ENCODE data around the gene WDR43.
A peak's percentile ranks its signal among the peaks of the same experiment; 100 is the strongest.

WDR43 gene, protein sequence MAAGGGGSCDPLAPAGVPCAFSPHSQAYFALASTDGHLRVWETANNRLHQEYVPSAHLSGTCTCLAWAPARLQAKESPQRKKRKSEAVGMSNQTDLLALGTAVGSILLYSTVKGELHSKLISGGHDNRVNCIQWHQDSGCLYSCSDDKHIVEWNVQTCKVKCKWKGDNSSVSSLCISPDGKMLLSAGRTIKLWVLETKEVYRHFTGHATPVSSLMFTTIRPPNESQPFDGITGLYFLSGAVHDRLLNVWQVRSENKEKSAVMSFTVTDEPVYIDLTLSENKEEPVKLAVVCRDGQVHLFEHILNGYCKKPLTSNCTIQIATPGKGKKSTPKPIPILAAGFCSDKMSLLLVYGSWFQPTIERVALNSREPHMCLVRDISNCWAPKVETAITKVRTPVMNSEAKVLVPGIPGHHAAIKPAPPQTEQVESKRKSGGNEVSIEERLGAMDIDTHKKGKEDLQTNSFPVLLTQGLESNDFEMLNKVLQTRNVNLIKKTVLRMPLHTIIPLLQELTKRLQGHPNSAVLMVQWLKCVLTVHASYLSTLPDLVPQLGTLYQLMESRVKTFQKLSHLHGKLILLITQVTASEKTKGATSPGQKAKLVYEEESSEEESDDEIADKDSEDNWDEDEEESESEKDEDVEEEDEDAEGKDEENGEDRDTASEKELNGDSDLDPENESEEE

DNA sequence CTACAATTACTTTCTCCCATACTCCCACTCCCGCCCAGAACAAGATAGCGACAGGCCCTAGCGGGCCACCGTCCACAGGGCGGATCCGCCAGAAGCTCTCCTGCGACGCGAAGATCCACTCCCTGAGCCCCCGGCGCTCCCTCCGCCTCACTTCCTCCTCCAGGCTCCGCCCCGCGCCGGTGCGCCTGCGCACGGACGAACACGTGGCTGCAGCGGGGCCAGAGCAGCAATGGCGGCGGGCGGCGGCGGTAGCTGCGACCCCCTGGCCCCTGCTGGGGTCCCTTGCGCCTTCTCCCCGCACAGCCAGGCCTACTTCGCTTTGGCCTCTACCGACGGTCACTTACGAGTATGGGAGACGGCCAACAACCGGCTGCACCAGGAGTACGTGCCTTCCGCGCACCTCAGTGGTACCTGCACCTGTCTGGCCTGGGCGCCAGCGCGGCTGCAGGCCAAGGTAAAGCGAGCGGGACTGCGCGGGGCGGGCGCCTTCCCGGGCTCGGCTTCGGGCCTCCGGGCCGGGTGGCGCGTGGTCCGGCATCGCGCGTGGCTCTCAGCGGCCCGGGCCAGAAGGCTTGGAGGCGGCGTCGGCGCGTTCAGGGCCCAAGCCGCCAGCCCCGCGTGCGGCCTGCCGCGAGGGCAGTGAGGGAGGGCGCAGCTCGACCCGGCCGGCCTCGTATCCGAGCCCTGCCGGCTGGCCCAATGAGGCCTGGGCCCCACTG is at the start of gene WDR43:
Gene WDR43, plus strand, starts transcription at position 198 of the 719 bp plus-strand sequence. Its CDS starts 32 bp downstream, at position 230.
- DNase-seq, result peak; percentile 97

DNA sequence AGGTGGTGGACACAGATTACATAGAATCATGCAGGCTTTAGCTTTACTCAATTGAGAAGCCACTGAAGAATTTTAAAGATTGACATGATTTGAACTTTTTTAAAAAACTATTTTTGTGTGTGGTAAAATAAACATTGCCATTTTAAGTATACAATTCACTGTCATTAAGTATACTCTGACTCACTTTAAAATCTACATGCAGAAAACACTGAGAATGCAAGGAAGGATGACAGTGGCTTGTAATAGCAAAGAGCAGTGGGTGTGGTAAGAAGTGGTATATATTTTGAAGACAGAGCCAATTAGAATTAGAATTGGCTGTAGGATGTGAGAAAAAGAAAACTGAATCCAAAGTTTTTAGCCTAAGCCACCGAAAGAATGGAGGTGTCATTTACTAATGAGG is 39.3 kb upstream of the WDR43 start:
- no peak for DNase-seq

DNA sequence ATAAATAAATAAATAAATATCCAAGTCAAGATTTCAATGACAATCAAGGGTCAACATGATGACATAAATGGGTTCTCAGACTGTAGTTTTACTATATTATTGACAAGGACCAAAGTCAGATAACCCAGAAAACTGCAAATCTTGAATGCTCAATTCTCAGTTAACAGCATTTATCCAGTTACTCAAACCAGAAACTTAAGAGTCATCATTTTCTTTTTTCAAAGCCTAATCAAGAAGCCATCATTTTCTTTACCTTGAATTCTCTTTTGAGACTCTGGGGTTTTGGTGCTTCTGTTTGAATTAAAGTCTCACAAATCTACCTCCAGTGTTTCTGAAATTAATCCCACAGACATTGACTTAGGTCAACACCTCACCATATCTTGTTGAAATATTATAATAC is 38.5 kb upstream of the WDR43 start:
- DNase-seq, result no peak

DNA sequence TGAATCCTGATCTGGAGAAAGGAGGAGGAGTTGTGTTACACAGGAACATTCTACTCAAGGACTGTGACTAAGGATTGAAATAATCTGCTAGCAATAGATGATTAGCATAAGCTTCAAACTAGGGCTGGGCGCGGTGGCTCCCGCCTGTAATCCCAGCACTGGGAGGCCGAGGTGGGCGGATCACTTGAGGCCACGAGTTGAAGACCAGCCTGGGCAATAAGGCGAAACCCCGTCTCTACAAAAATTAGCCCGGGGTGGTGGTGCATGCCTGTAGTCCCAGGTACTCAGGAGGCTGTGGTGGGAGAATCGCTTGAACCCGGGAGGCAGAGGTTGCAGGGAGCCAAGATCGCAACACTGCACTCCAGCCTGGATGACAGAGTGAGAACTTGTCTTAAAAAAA is 25.9 kb upstream of the WDR43 start:
- no peak for DNase-seq

DNA sequence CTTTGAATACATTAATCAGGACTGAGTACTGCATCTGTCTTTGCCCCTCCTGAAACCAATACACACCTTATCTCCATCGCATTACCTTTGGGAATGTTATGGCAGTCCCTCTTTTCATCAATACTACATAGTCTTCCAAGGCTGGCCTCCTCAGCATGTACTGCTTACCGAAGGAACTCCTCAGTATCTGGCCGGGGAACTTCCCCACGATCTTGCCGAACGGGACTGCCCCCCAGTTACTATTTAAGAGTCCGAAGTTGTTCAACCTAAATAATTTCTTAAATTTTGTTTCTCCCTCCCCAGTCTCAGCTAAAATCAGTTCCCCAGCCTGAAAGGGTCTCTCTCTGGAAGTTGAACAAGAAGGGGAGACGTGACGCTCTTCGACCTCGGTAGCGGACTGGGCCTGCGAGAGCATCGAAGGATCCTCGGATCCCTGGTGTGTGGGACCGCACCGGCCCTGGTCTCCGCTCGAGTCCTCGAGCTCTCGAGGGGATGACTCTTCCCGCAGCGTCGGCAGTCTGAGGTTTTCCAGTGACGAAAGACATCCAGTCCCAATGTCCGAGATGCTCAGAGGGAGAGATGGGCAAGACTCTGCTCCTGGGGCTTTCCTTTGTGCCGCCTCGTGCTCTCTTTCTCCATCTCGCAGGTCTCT is 24.8 kb upstream of the WDR43 start:
- no peak for DNase-seq

DNA sequence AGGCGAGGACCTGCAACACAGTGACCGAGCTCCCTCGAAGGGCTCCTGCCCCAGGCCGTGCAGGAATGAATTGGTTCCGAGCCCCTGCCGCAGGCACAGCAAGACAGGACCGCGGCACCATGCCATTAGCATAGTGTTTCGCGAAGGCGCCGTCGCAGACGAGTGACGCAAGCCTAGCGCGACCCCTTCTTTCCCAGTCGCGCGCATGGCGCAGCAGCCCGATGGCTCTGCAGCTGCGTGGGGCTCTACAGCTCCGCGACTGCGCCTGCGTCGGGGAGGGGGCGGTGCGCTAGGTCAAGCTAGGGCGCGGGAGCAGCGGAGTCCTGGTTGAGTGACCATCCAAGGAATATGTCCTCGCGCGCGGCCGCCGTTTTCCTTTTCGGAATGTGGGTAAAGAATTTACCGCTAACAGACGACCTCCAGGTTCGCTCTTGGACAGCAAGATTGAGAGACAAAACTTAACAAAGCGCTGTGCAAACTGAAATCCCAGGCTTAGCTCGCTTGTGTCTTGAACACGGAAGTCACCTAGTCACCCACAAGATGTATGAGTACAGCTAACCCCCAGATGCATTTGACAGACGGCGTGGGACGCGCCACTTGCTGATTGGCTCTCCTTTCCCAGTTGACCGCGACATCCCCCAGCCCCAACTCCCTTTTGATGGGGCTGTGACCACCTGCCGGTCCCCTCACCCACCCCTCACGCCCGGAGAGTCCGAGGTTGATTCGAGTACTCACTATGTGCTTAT is 24.1 kb upstream of the WDR43 start, which contains the start of gene TRMT61B:
Gene TRMT61B, minus strand, starts transcription at position 164 of the 746 bp plus-strand sequence. Its CDS starts 32 bp downstream, at position 132.
- DNase-seq, result peak; percentile 91 to 93

DNA sequence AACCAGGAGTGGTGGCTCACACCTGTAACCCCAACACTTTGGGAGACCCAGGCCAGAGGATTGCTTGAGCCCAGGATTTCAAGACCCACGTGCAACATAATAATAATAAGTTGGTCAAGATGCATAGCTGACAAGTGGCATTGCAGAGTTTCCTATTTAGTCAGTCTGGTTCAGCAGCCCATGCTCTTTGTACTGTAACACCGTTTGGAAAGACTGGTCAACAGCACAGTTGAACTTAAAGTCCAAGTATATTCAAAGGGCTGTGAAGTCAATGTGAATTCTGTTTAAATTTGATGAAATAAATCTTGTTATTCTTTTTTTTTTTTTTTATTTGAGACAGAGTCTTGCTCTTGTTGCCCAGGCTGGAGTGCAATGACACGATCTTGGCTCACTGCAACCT is 22.8 kb upstream of the WDR43 start:
- DNase-seq, result no peak

DNA sequence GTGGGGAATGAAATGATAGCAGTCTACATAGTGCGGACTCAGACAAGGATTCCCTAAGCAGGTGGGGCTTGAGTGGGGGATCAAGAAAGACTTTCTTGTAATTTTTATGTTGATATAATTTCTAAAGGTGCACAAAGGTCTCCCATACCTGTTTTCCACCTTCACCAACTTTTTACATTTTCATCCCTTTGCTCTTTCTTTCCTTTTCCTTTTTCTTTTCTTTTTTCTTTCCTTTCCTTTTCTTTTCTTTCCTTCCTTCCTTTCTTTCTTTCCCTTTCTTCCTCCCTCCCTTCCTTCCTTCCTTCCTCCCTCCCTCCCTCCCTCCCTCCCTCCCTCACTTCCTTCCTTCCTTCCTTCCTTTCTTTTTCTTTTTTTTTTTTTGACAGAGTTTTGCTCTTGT is 14.3 kb upstream of the WDR43 start:
- DNase-seq, result no peak

DNA sequence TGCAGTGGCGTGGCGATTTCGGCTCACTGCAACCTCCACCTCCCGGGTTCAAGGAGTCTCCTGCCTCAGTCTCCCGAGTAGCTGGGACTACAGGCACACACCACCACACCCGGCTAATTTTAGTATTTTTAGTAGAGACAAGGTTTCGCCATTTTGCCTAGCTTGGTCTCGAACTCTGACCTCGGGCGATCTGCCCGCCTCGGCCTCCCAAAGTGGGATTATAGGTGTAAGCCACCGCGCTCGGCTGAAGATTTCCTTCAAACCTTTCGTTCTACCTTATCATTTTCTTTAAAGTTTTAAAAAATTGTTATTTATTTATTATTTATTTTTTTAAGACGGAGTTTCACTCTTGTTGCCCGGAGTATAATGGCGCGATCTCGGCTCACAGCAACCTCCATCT is 979 bp upstream of the WDR43 start:
- DNase-seq, result no peak

DNA sequence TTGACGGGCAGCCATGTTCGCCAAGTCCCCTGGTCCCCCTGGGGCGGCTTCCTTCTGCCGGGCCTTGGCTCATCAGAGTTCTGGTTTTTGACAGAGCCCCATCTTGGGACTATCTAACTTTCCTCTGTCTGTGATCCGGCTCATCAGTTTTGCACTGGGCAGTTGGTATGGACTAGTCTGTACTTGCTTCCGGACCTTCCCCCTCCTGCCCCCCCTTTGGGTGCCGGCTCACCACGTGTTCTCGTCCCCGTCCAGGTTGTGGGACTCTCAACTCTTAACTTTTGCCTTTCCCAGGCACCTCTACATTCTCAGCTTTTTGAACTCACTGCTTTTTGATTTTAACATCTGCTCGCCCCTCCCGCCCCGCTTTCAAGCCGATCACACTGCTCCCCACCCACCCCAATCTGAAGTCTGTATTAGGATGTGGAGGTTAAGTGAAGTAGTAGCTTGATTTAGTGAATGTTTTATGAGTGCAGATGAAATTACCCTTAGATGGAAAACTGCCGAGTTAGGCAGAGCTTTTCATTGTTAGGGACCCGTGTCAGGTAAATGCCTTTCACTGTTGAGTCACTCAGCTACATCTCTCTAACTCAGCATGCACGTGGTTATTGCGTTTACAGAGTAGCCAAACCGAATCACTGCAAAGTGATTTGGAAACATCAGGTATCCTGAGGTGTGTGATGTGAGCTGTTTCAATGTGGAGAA is 874 bp downstream of the WDR43 start:
- DNase-seq, result peak in 1 of 2 experiments; percentile 18

DNA sequence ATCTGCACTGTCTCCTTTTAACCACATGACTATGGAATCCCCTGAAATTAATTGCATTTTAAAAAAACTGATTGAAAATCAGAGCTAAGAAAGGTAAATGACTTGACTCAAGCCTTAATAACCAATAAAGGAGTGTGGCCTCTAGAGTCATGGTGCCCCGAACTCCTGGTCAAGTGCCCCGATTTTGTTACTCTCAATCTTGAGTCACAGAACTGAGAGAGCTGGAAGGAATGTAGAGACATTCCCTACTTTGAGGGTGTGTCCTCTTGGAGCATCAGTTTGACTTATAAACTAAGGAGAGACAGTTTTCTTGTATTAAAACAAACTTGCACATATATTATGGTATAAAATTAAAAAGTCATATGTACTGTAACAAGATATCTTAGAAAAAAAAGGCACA is 2.4 kb downstream of the WDR43 start:
- no peak for DNase-seq

DNA sequence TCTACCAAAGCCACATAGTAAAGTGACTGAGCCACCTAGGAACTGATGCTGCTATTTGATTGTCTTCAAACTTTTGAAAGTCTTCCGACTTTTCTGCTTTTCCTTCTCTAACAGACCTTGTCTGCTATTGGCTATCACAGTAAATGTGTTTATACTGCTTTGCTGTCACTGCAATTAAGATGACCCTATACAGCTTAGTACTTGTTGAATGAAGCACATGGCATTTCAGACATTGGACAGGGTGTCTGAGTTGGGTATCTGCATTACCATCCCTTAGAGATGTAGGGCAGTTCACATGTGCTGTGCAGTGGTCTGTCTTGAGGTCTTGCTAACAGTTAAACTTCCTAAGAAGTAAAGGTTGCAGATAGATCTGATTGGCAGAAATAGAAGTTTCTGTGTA is 3.6 kb downstream of the WDR43 start:
- no peak for DNase-seq

DNA sequence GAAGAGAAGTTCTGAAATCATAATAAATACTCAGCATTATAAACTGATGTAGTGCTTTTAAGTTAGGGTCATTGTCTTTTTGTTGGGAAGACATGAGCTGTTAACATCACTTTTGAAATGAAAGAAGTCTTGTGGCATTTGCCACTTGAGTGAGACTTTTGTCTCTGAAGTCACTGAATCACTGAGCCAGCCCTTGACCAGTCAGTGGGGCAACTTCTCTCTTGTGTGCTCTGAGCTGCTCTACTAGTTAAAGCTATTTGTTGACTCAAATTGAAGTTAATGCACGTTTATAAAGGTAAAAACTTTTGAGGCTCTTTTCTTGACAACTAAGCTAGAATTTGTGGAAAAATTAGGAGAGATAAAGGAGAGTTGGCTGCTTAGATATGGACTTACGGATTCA is 6.7 kb downstream of the WDR43 start:
- DNase-seq, result no peak

DNA sequence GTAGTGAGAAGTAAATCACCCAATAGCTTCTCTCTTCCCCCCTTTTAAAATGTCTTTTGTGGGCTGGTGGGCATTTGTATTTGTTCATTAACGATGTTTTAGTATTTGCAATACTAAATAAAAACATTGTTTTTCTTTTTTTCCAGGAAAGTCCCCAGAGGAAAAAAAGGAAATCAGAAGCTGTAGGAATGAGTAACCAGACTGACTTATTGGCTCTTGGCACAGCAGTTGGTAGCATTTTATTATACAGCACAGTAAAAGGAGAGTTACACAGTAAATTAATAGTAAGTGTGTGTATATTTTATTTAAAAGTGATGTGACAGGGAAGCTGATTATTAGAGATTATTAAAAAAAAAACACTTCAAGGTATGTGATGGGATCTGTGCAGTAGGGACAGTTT is 7.4 kb downstream of the WDR43 start:
- DNase-seq, result no peak

DNA sequence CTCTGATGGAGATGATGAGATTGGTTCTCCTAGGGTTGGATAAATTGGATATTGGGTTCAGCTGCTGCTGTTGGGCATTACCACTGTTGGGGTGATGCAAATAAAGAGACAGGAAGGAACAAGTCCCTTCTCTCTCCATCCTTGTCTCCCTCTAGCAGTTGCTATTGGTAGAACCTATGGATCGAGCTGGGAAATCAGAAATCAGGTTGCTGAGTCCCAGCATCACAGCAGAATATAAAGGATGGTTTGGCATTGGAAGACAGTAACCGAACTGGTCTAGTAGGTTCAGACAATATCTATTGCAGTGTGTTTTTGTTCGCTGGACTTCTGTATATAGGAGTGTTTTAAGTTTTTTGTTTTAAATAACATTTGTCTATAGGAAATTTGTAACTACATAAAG is 8.1 kb downstream of the WDR43 start:
- no peak for DNase-seq

DNA sequence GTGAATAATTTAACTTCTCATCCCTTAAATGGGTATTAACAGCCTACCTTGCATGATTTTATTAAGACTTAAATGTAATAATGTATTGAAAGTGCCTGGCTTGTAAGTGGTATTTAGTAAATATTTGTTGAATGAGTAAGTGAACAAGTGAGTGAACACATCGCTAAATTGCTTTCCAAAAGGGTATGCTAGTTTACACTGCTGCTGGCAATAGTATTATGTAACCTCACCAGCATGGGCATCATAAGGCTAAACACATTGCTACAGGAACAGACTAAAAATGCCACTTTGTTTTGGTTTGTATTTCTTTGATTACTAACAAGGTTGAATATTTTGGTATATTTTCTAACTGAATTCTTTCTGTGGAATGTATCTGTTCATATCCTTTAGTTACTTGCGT is 9.8 kb downstream of the WDR43 start:
- DNase-seq, result no peak

DNA sequence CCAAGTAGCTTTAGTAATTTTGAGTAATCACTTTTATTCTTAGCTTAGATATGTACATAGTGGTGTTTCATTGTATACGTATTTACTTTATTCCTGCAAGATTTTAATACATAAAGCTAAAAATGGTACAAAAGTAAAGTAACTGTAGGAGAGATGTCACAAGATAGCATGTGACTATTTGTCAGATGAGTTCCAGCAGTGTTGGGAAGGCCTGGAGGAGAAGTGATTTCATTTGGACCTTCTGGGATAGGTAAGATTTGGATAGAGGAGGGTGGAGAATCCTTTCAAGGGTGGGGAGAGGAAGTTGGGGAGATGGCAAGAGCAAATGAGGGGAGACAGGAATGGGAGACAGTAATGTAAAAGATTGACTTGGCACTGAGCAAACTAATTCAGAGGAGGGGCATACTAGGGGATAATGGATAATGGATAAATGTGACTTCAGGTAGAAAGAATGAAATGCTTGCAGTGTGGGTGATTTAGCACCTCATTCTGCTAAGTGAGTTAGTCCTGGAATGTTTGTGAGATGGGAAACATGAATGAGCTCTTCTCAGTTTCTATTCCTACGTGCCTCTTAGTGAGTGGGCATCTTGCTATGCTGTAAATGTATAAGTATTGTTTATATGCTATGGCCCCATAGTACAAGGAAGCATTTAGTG is 10.5 kb downstream of the WDR43 start:
- no peak for DNase-seq

DNA sequence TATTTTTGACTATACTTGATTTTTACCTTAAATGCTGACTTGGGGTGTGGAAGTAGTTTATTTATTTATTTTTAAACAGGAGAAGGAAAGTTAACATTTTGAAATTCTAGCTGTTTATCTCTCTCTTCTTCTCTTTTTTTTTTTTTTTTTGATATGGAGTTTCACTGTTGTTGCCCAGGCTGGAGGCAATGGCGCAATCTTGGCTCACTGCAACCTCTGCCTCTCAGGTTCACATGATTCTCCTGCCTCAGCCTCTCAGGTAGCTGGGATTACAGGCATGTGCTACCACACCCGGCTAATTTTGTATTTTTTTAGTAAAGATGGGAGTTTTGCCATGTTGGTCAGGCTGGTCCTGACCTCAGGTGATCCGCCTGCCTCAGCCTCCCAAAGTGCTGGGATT is 11.1 kb downstream of the WDR43 start:
- DNase-seq, result no peak

DNA sequence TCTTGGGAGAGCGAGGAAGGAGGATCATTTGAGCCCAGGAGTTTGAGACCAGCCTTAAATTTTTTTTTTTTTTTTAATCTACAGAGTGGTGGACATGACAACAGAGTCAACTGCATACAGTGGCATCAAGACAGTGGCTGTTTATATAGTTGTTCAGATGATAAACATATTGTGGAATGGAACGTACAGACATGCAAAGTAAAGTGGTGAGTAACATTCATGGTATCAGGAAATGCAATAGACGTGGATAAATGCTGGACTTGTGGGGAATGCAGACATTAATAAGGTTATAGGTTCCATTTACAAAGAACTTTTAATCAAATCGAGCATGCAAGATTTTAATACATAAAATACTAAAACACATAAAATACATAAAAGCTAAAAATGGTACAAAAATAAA is 11.9 kb downstream of the WDR43 start:
- DNase-seq, result no peak

DNA sequence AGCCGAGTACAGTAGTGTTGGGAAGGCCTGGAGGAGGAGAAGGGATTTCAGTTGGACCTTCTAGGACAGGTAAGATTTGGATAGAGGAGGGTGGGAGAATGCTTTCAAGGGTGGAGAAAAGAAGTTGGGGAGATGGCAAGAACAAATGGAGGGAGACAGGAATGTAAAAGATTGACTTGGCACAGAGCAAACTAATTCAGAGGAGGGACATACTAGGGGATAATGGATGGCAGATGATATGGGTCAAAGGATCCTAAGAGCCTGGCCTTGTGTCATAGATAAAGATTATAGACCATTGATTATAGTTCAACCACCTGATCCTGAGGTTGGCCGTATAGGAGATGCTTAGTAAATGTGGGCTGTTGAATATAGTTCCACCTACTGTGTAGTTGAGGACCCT is 12.4 kb downstream of the WDR43 start:
- no peak for DNase-seq

DNA sequence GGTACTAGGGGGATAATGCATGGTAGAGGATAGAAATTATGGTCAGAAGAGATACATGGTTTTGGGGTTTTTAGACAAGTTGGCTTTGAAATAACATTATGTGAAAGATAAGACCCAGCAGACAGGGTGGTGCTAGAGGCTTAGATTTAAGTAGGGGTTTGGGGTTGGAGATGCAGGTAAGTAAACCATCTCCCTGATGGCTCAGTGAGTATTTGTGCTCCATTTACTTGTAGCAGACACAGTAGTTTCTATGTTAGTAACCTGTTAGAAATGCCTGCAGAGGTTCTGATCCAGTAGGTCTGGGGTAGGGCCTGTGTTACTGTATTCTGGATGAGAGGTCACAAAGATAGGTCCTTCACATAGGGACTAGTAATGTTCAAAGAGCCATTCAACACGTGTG is 13.7 kb downstream of the WDR43 start:
- no peak for DNase-seq
